Measurements from ENCODE around the gene ARGLU1.

The ARGLU1 gene

GRCh38 chr13:106586648-106587166, 18.8 kb upstream of the ARGLU1 start:
- DNase-seq (ENCODE audit: low spot score): no peak

DNA sequence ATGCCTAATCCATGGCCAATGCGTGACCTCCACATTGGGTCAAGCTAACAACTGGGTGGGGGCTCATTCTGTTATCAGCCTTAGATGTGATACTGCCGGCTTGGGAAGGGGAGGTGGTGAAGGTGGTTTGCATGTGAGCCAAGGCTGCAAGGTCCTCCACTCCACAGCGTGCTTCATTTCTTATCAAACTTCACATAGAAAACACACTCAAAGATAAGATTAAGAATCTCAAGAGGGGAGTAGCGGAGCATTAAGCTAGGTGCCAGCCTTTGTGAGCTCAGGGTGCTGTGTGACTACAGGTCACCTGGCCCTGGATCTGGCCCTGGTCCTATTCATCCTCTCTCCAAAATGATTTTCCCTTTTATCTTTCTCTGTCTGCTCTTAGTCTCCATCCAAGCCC, 13.3 kb upstream of the ARGLU1 start:
- no peak for DNase-seq (ENCODE audit: low spot score)

- DNase-seq (ENCODE audit: low spot score): no peak
Measured at GRCh38 chr13:106575896-106576295, 8.0 kb upstream of the ARGLU1 start.

DNA sequence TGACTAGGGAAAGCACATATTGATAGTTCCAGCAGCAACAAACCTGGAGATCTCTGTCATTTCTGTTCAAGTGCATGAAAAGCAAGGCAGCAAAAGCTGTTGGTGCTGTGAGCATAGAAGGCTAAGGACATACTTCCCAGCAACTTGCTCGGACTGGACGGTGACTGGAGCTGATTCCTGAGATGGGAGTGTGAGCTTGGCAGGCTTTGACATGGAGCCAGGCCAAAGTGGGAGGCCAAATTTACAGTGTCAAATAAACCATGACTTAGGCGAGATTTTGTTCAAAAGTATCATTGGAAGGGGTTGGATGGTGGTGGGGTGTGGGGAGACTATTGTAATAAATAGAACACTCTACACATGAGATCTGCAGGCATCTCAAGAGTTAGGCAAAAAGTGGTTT, 5.9 kb upstream of the ARGLU1 start:
- DNase-seq (ENCODE audit: low spot score): no peak

DNA sequence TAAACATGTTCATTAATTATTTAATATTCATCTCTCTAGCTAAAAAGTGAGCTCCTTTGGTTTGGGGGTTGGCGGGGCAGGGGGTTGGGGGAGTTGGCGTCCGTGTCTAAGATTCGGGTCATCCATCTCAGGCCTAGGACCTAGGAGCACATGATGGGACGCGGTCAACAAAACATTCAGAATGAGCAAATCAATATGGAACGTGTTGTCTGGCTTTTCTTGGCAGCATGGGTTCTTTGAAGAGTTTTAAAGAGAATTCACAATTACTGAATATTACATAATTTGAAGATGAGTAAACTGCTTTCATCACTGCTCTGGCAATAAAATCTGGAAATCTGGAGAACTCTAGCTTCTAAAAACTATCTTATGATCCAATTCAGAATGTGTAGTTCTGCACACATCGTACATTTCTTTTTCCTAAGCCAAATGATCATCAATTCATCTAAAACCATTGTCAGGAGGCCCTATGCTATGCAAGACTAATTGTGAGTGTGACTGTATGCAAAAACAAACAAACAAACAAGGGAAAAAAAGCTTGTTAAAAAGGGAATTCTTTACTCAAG, 5.4 kb upstream of the ARGLU1 start:
- DNase-seq (ENCODE audit: low spot score): no peak

DNA sequence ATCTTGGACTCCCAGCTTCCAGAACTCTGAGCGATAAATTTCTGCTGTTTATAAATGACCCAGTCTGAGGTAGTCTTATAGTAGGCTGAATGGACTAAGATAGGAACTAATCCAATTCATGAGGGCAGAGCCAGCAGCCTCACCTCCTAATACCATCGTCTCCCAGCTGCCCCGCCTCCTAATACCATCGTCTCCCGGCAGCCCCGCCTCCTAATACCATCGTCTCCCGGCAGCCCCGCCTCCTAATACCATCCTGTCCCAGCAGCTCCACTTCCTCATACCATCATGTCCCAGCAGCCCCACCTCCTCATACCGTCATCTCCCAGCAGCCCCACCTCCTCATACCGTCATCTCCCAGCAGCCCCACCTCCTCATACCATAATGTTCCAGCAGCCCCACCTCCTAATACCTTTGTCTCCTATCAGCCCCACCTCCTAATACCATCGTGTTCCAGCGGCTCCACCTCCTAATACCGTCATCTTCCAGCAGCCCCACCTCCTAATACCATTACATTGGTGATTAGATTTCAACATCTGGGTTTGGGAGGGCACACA, 2.4 kb upstream of the ARGLU1 start:
- DNase-seq (ENCODE audit: low spot score): peak; percentile 80

- no peak for DNase-seq (ENCODE audit: low spot score)
Measured at GRCh38 chr13:106569233-106570095, 1.5 kb upstream of the ARGLU1 start.

- no peak for DNase-seq (ENCODE audit: low spot score)
Measured at GRCh38 chr13:106568299-106569003, 514 bp upstream of the ARGLU1 start.

- peak; percentile 26 for DNase-seq (ENCODE audit: low spot score)
Measured at GRCh38 chr13:106566641-106567473, 1.1 kb downstream of the ARGLU1 start.

DNA sequence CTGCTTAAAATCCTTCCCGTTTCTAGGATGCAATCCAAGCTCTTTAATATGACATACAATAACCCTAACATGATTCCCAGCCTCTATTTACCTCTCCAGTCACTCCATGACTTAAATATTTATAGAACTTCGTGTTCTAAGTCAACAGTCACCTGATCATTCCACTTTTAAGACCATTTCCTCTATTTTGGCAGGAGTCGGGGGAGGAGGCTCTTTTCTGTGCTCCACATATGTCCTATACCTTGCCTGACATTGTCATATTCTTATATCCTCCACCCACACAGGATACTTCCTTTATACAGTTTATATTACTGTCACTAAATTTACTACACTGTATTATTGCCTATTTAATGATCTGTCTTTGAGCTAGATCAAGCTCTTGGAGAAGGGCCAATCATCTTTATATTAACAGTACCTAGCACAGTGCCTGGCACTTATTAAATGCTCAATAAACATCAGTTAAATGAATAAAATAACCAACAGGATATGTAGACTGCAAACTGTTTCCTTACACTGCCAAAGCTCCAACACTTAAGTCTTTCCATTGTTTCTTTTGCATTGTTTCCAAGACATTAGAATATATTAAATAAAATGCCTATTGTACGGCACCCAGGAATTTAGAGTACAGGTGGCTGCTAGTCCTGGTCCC, 2.7 kb downstream of the ARGLU1 start:
- DNase-seq (ENCODE audit: low spot score): no peak

DNA sequence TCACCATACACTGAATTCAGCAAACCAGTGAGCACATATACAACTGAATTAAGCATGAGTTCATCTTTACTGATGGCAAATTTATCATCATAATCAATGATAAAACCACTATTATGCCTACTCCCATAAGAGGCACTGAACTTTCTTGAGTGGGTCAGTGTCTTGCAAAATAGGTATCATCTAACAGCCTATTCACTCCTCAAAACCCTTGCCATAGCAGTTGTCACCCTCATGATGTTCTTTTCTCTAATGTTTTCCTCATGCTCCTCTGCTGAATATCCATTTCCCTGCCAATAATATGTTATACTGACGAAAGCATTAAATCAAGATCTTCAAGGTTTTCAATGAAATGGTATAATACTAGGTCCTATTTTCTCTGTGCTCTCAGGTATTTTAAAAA, 5.6 kb downstream of the ARGLU1 start:
- no peak for DNase-seq (ENCODE audit: low spot score)

DNA sequence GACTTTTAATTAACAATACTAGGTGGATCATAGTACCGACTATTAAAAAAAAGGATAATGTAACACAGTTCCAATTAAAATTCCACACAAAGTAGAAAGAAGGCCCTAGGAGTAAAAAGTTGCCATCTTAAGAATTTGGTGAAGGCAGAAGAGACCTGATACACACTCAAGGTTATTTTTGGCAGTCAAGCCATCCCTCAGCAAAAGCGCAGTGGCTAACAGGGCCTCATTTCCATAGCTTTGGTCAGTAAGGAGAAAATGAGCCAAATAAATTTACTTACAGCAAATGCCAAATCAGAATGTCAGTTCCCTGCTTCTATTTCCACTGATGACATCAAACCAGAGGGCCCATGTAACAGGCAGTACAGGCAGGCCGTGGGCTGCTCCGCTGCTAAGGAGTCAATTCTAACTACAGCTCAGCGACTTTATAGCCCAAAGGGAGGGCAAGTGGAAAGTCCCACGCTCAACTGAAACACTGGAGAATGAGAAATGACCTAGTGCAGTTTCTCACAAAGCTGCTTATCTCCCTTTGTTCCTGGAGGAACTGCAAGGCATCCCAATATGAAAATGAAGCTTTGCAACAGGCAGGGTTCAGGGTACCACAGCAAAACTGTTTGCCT, 6.3 kb downstream of the ARGLU1 start:
- DNase-seq (ENCODE audit: low spot score): peak; percentile 36

- DNase-seq (ENCODE audit: low spot score): no peak
Measured at GRCh38 chr13:106560821-106561220, 7.1 kb downstream of the ARGLU1 start.

GRCh38 chr13:106558527-106558926, 9.4 kb downstream of the ARGLU1 start:
- no peak for DNase-seq (ENCODE audit: low spot score)

DNA sequence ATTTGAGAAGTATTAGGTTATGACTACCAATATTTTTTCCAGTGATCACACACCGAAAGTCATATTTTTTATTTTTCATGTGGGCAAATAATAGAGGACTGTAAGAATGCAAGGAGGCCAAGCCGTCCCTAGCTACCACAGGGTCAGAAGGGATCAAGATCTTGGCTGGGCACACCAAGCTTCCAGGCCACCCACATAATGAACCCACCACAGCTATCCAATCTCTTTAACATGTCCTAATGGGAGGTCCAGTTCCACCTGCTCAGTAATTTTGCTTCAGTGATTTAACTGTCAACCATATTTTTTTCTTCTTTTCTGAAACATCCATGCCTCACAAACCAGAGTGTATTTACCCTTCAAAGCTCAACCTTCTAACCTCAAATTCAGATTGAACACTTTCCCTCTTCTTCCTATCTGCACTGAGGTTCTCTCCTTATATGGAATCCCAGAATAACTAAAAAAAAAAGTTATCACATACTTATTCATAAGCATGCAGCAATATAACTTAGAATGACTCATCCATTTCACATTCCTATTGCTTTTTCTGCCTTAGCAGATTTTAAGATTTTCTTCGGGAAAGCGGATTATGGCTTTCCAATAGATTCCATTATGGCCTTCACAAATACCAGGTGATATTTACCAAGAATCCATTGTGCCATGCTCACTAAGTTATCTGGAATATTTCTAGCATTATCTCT, 12.2 kb downstream of the ARGLU1 start:
- DNase-seq (ENCODE audit: low spot score): no peak

DNA sequence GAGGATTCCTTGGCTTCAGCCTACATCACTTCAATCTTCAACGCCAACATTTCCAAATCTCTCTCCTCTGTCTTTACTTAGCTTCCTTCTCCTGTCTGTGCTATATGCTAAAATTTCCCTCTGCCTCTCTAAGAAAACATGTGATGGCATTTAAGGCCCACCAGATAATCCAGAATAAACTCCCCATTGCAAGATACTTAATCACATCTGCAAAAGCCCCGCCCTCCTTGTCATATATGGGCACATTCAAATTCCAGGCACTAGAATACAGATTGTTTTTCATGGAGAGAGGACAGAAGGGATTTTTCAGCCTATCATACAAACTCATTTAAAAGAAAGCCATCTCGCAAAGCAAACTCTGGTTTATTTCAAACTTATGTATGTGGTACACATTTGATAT, 16.2 kb downstream of the ARGLU1 start:
- no peak for DNase-seq (ENCODE audit: low spot score)

DNA sequence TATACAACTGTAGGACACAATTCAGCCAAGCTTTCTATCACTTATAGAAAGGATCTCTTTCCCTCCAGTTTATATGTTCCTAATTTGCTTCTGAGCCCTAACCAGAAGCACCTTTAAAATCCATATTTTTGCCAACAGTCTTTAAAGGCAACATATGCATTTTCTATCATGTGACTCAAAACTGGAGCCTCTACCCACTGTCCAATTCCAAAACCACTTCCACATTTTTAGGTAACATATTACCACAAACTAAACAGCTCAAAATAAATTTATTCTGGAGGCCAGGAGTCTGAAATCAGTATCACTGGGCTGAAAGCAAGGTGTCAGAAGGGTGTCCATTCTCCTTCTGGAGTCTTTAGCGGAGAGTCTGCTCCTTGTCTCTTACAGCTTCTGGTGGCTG, 16.6 kb downstream of the ARGLU1 start:
- DNase-seq (ENCODE audit: low spot score): no peak

DNA sequence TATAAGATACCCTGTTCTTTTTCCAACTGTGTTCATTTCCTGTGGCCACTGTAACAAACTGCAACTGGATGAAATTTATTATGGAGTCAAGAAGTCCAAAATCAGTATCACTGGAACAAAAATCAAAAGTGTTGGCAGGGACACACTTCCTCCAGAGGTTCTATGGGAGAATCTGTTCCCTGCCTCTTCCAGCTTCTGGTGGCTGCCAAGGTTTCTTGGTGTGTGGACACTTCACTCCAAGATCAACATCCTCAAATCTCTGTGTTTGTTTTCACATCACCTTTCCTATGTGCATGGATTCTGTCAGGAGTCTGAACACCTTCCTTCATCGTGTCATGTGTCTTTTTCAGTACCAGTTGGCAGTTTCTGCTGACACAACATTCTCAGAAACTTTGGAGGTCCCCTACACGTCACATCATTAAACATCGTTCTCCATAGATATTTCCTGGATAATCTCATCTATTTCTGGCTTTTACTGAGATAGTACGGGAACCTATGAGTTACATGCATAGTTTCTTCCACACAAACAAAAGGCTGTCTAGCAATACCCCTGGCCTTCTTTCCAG, 17.3 kb downstream of the ARGLU1 start:
- DNase-seq (ENCODE audit: low spot score): no peak

DNA sequence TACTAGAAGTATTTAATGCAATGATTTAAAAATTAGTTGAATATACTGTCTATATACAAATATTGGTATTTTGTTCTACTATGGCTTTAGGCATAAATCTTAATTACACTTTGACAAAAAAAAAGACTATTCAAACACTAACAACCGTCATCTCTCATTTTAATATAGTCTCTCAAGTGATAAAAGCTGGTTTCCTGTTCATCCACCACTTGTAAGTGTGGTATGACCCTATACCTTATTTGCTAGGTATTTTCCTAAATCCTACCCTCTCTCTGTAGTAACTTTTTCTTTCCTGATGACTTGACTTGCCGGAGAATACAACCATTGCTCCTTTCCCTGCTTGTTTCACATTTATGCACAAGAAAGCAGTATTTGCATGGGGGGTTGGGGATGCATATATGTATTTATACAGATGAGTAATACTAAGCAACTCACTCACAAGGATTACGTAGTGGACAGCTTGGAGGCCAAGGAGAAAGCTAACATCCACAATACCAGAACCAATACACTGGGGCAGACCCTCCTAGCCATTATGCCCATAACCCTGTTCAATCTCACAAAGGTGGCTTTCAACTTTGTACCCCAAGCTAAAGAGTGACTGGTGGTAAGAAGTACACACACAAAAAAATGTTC, 19.8 kb downstream of the ARGLU1 start:
- no peak for DNase-seq (ENCODE audit: low spot score)
